HG02973 (cell line): Measurements from ENCODE around the gene THEM4.
"Not testable (repeated sequence)": the region's sequence is repeated elsewhere in the genome, so short reads cannot be mapped to it uniquely, and the experiment has no call there.

Source experiments
- ATAC-seq: cut with Tn5 transposase; IDR thresholded peaks from one replicate; pipeline ENCODE4 v1.9.1; 2021; ENCODE audit warnings: moderate library complexity; ENCODE audit not compliant: unreplicated experiment

Gene THEM4

GRCh38 chr1:151860504-151861187 lies 48.7 kb downstream of the THEM4 start:
- ATAC-seq: no peak

DNA sequence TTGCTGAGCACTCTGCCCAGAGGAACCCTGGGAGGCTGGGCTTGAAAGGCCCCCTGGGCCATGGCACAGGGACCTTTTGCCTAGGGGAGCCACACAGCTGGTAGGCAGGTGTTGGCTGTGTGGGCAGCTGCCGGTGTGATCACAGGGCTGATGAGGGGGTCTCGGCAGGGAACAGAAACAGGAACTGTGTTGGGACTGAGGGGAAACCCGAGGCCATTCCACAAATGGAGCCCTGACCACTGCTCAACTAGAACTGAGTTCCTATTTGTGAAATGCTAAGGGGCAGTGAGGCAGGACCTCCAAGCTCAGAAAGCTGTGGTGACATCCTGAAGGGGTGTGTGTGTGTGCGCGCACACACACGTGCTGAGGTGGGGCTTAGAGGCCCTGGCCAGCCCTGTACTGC lies 49.4 kb downstream of the THEM4 start:
- no peak for ATAC-seq

GRCh38 chr1:151858886-151859665 lies 50.2 kb downstream of the THEM4 start:
- no peak for ATAC-seq

GRCh38 chr1:151858030-151858746 lies 51.1 kb downstream of the THEM4 start:
- ATAC-seq: no peak

DNA sequence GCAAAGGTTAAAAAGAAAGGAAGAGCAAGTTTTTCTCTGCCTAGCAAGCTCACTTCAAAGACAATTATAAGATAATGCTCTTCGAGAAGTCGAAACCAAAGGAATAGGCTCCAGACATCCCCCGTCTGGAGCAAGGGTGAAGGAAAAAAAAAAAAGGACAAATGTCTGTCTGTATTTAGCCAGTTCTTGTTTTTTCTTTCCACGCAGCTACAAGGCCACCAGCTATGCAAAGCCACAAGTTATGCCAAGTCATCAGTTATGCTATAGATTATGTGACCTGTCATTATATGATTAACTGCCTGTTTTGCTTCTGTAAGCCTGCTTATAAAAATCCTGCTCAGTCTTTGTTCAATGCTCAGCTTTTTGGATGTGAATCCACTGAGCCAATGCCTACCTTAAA lies 53.4 kb downstream of the THEM4 start:
- ATAC-seq: no peak

DNA sequence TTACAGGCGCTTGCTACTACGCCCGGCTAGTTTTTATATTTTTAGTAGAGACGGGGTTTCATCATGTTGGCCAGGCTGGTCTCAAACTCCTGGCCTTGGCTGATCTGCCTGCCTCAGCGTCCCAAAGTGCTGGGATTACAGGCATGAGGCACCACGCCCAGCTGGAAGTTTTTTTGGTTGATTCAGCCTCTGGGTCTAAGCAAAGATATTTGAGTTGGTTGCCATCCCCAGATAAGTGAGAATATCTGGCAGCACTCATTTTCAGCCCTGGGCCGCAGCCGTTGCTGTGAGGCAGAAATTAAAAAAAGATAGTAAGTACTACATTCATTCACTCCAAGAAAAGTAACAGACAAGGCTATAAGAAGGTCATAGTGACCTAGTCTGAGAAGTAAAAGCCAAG lies 53.8 kb downstream of the THEM4 start:
- not testable (repeated sequence) for ATAC-seq

DNA sequence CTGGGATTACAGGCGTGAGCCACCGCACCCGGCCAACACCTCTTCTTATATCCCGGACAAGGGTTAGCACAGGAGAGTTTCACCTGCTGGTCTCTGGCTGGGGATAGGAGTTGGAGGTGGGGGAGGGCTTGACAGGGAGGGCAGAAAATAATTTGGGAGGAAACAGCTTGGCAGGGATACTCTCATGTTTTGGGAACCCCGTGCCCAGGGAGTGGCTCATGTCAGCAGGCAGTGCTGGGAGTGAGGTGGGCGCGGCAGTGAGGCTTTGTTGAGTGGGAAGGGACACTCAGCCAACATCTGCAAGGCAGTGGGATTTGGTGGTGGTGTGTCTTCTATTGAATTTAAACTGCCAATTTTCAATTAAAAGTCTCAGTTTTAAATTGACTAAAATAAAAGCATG lies 54.7 kb downstream of the THEM4 start:
- no peak for ATAC-seq

- ATAC-seq: no peak
These were observed 55.8 kb downstream of the THEM4 start, which contains the start of gene THEM5 for GRCh38 chr1:151853411-151853943. TSS of gene THEM5 (minus strand) at chr1:151853712. CDS start at chr1:151853565, 147 bp downstream.

- ATAC-seq: no peak
These were observed 56.6 kb downstream of the THEM4 start for GRCh38 chr1:151852733-151853132.

- no peak for ATAC-seq
These were observed 57.4 kb downstream of the THEM4 start for GRCh38 chr1:151851886-151852285.

- no peak for ATAC-seq
These were observed 59.4 kb downstream of the THEM4 start for GRCh38 chr1:151849871-151850270.

DNA sequence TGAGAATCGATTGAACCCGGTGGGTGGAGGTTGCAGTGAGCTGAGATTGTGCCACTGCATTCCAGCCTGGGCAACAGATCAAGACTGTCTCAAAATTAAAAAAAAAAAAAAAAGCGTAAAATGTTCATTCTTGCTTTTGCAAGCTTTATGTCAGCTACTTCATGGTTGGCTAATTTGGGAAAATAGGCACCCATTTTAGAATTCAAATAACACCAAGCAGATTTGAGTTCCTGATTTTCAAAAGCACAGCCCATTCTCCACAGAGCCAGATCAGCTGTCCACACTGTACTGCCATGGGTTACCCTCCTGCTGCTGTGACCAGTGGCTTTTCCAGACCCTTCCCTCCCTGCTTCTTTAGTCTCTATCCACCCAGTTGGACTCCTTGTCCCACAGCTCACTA lies 60.2 kb downstream of the THEM4 start:
- no peak for ATAC-seq

DNA sequence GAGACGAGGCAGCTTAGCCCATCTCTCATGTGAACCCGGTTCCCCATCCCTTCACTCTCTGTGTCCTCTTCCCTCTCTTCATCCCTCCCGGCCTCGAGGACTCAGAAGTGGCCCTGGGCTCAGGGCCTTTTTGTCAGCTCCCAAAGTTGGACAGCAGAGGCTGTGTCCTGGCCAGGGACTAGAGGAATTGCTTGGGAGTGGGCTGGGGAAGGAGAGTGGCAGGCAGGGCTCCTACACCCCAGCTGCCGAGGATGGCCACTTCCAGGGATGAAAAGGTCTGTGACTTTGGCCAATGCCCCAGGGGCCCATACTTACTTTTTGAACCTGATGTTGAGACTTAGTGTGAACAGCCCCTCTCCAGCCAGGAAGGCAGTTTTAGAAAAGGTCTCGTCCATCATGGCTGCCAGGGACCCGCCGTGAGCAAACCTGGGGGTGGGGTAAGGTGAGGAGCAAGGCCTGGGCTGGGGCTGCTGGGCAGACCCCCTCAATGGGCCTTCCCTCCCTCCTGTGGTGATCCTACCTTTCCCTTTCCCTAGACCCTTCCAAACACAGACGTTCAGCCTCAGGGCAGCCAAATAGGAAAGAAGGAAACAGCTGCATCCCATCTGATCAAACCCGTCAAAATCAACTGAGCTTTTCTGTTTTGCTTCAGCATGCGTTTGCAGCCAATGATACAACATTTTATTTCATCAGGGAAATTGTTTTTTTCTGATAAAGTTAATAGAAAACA lies 61.3 kb downstream of the THEM4 start:
- ATAC-seq: no peak

DNA sequence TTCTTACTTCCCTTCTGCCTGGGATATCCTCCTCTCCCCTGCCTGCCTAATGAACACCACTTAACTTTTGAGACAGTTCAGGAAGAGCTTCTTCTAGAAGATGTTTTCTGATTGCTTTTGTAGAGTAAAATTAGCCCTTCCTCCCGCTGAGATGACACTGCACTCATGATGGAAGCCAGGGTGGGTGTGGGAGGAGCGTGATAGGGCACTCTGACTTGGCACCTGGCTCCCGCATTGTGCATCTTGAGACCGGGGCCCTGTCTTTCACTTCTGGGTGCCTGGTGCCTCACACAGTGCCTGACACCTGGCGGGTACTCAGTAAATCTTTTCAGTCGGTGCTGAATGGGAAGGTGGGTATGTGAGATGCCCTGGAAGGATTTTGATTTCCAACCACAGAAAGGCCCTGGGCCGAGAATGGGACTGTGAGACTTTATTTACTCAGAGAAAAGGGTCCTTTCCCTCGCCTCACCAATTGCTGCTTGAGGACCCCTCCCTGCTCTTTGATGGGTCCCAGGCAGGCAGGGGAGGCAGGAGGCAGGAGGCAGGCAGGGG lies 62.5 kb downstream of the THEM4 start:
- ATAC-seq: no peak

GRCh38 chr1:151846062-151846568 lies 63.2 kb downstream of the THEM4 start:
- ATAC-seq: no peak

DNA sequence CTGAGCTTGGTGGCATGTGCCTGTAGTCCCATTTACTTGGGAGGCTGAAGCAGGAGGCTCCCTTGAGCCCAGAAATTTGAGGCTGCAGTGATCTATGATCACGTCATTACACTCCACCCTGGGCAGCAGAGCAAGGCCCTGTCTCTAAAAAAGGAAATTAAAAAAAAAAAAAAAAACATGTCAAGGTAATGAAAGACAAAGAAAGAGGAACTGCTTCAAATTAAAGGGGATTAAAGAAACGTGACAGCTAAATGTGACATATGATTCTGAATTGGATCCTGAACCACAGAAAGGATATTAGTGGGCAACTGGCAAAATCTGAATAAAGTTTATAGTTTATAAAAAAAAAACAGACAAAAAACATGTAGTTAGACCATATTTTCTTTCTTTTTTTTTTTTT lies 65.9 kb downstream of the THEM4 start:
- no peak for ATAC-seq

DNA sequence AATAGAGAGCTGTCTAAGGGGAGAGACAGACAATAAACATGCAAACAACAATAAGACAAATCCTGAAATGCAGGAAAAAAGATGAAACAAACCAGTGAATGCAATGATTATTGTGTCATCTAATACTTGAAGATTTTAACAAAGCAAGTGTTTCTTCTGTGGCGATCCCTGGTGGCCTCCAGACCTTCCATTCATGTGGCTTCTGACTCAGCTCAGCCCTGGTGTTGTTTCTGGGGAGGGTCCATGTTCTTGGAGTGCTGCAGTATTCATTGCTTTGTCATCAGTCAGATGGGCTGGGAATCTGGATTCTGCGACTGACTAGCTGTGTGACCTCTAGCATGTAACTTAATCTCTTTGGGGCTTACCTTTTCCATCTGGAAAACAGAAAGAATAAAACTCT lies 68.2 kb downstream of the THEM4 start:
- ATAC-seq: no peak

- ATAC-seq: no peak
These were observed 68.9 kb downstream of the THEM4 start for GRCh38 chr1:151840421-151840820.

DNA sequence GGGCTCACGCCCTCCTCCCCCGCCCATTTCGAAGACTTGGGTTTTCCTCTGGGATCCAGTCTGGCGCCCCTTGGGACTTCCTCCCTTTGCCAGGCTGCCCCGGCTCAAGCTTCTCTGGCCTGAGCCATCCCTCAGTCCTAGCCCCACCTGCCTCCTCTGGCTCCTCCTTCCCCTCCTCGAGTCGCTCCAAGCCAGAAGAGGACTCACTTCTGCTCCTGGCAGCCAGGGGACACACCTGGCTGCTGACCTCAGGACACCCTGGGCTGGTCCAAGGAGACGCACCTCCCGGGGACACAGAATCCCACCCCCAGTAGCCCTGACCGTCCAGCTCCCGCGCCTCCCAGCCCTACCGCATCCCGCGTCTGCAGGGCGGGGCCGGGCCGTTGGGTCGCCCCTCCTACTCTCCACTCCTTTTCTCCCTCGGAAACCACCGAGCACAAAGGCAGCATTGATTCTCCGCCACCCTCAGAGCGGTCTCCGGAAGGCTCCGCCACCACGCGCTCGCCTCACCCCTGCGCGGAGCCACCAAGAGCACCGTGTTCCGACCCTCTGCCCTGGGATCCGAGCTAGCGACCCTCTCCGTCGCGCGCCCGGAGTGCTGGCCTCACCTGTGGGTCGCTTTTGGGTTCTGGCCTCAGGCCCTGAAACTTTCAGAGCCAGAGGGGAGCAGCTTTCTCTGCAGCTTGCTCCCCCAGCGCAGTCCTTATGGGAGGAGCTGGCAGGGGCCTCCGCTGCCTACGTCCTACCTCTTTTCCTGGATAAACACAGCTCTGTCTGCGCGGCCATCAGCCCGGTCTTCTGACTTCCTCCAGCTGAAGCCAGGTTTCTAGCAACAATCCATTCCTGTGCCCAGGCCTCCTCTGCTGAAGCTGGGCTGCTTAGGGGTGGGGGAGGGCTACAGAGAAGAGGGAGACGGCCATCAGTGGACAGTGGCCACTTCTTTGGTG lies 69.6 kb downstream of the THEM4 start, which contains the start of gene C2CD4D:
TSS of gene C2CD4D (minus strand) at position 364 of the 947 bp plus-strand sequence. CDS start 831 bp downstream, outside the sequence.
- no peak for ATAC-seq
